Activated CD8-positive, alpha-beta memory T cell treated with anti-CD3 and anti-CD28 coated beads, Interleukin-2, amount 10 ng/mL, durations not matched to agents 7 days and 5 days (primary cell): ENCODE measurements around the gene PLCXD3. TPM values are rescaled to one million over a fixed set of nuclear protein-coding genes. Genes with fewer than 3 reads are reported as not detected.

Source experiments
- ATAC-seq: fragments of 150-1000 bp; cut with Tn5 transposase; one replicate; pipeline ENCODE4 v1.10.0; 2021; ENCODE audit warnings: moderate library complexity
- CTCF ChIA-PET: fragments of 350-600 bp; sonication (Branson Sonifier 250); formaldehyde crosslinking; loops from one replicate; lab custom pipeline; 2021; ENCODE audit warnings: antibody characterized with exemption; lab: Charles Lee
- DNase-seq: peaks from one replicate; pipeline ENCODE4 v3.0.0-alpha.2; 2020
- H3K27ac Mint-ChIP-seq: one replicate; pipeline ENCODE4 v1.8.0; 2021; ENCODE audit warnings: mild to moderate bottlenecking, mixed read lengths
- H3K27me3 Mint-ChIP-seq: one replicate; pipeline ENCODE4 v1.8.0; 2021; ENCODE audit warnings: mixed read lengths
- H3K36me3 Mint-ChIP-seq: one replicate; pipeline ENCODE4 v1.8.0; 2021; ENCODE audit warnings: mild to moderate bottlenecking, mixed read lengths
- H3K4me1 Mint-ChIP-seq: one replicate; pipeline ENCODE4 v1.8.0; 2021; ENCODE audit warnings: mixed read lengths
- H3K4me3 Mint-ChIP-seq: one replicate; pipeline ENCODE4 v1.8.0; 2021; ENCODE audit warnings: mild to moderate bottlenecking, moderate library complexity, mixed read lengths
- H3K9me3 Mint-ChIP-seq: one replicate; pipeline ENCODE4 v1.8.0; 2022; ENCODE audit warnings: low read depth, mixed read lengths
- total RNA-seq, 2 experiments: library from RNA; stranded (reverse); gene quantifications; one replicate each; pipeline ENCODE4 v1.2.3, GENCODE V29; 2021

PLCXD3 gene
- total RNA-seq, 2 experiments from 2014 or later: not detected

DNA sequence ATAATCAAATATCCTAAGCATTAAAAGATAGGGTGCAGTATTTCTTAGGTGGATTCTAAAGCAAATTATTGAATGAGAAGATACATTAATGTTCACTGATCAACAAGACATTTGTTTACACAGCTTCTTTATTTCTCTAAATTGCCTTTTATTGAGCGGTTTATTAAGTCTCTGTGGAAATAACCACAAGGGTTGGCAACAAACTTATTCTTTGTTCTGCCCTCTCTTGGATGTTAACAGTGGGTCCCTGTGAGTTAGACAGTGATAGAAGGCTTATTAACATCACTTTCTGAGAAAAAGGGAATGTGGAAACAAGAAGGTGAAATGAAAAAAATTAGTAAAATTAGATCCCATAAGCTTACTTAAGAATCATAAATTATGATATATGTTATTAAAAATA, 214.3 kb downstream of the PLCXD3 start:
- Mint-ChIP-seq H3K9me3 (no peaks in the 10 kb centered on the region), H3K4me1 (no peaks in the 10 kb centered on the region), H3K27ac (no peak overlapping the region), H3K27me3 (no peaks in the 10 kb centered on the region), H3K4me3 (no peak overlapping the region), H3K36me3 (no peaks in the 10 kb centered on the region)
- DNase-seq (no peak), ATAC-seq (no peak)
- CTCF ChIA-PET: no interaction called here

- Mint-ChIP-seq H3K27ac (no peak overlapping the region), H3K4me3 (no peak overlapping the region), H3K36me3 (no peaks in the 10 kb centered on the region), H3K27me3 (no peaks in the 10 kb centered on the region), H3K9me3 (no peaks in the 10 kb centered on the region), H3K4me1 (no peaks in the 10 kb centered on the region)
- CTCF ChIA-PET: no interaction called here
- DNase-seq: no peak
- ATAC-seq: no peak
These were observed 219.1 kb downstream of the PLCXD3 start for GRCh38 chr5:41291323-41291722.

DNA sequence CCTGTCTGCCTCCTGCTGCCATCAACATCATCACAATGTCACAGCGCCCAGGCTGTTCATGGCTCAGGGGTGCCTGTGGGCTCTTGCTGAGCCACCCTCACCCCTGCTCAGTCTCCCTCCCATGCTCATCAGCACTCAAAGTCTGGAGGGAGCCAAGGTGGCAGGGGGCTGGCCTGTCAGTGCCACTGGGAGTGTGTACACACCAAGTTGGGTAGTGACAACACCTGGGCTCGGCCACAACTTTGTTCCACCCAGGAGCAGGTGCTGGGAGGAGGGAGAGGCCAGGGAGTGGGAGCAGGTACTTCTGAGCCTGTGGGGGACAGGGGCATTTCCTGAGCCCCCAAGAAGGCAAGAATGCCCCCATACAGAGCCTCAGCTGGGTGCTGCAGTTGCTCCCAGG, 219.6 kb downstream of the PLCXD3 start:
- DNase-seq (no peak), ATAC-seq (no peak)
- CTCF ChIA-PET: no interaction called here
- H3K27me3 Mint-ChIP-seq: no peaks in the 10 kb centered on the region
- H3K36me3 Mint-ChIP-seq: no peaks in the 10 kb centered on the region
- H3K4me1 Mint-ChIP-seq: no peaks in the 10 kb centered on the region
- H3K27ac Mint-ChIP-seq: no peak overlapping the region
- H3K9me3 Mint-ChIP-seq: no peaks in the 10 kb centered on the region
- H3K4me3 Mint-ChIP-seq: no peak overlapping the region

- Mint-ChIP-seq H3K27ac (no peak overlapping the region), H3K27me3 (no peaks in the 10 kb centered on the region), H3K36me3 (no peaks in the 10 kb centered on the region), H3K4me3 (no peak overlapping the region), H3K9me3 (no peaks in the 10 kb centered on the region), H3K4me1 (no peaks in the 10 kb centered on the region)
- ATAC-seq: no peak
- CTCF ChIA-PET: no interaction called here
- no peak for DNase-seq
These were observed 220.4 kb downstream of the PLCXD3 start for GRCh38 chr5:41289970-41290464.

- H3K4me1 Mint-ChIP-seq: no peaks in the 10 kb centered on the region
- no peak overlapping the region for H3K27ac Mint-ChIP-seq
- no peaks in the 10 kb centered on the region for H3K9me3 Mint-ChIP-seq
- no peak overlapping the region for H3K4me3 Mint-ChIP-seq
- no peak for ATAC-seq
- no peaks in the 10 kb centered on the region for H3K36me3 Mint-ChIP-seq
- no peak for DNase-seq
- peaks cover 3% of the 10 kb centered on the region for H3K27me3 Mint-ChIP-seq
- CTCF ChIA-PET: no interaction called here
These were observed 223.7 kb downstream of the PLCXD3 start for GRCh38 chr5:41286696-41287095.

DNA sequence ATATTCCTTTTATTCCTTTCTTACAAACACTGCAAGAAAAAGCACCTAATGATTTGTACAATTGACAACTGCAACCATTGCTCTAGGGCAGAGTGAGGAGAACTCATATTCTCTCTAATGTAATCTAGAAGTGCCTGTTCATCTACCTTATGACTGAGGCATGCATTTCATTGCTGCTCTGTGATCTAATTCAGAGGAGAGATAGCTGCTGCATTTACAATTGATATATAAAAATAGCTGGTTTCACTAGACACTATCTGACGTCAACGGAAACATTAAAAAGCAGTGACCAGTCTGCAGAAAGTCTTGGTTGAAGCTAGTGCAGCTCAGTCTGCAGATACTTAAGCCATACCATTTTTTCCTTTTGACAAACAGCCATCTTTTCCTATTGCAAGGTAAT, 224.2 kb downstream of the PLCXD3 start:
- no peaks in the 10 kb centered on the region for H3K4me1 Mint-ChIP-seq

DNA sequence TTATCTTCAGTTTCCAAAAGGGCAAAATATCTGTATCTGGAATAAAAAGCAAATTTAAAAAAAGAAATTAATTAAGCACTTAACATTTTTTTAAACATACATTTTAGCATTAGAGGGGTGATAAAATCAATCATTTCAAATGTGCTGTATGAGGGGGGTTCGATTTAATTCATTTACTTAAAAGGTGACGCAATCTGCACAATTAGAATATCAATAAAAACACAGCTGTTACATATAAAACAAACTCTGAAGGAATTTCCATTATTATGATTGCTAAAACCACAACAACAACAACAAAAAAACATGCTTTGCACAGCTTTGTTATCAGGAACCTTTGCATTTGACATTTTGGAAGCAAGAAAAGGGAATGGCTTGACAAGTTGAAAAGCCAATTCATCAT, 225.5 kb downstream of the PLCXD3 start:
- no peak for ATAC-seq

More for the DNA sequence above, 224.2 kb downstream of the PLCXD3 start:
- CTCF ChIA-PET: no interaction called here
- Mint-ChIP-seq H3K9me3 (no peaks in the 10 kb centered on the region), H3K4me3 (no peak overlapping the region), H3K27me3 (peaks cover 3% of the 10 kb centered on the region), H3K36me3 (no peaks in the 10 kb centered on the region), H3K27ac (no peak overlapping the region)
- ATAC-seq: no peak
- no peak for DNase-seq

DNA sequence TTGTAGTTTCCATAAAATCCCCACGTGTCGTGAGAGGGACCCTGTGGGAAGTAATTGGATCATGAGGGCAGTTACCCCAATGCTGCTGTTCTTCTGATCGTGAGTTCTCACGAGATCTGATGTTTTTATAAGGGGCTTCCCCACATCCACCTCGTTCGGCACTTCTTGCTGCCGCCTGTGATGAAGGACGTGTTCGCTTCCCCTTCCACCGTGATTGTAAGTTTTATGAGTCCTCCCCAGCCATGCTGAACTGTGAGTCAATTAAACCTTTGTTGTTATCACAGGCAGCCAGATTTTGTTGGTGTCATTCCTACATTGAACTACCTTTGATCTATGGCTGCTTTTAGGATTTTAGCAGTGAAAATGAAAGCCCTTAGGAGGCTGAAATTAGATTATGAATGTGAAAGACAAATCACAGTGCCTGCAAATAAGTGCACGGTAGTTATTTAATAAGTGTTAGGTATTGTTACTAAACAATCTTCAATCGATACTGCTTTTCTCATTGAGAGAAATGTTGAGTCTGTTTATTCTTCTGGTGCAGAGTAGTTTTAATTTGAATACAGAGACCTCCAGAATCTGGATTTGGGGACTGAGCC, 229.1 kb downstream of the PLCXD3 start:
- no peaks in the 10 kb centered on the region for H3K9me3 Mint-ChIP-seq
- H3K36me3 Mint-ChIP-seq: no peaks in the 10 kb centered on the region
- CTCF ChIA-PET: no interaction called here
- ATAC-seq (no peak), DNase-seq (no peak)
- H3K27me3 Mint-ChIP-seq: peaks cover 3% of the 10 kb centered on the region
- H3K4me3 Mint-ChIP-seq: no peak overlapping the region
- no peak overlapping the region for H3K27ac Mint-ChIP-seq
- H3K4me1 Mint-ChIP-seq: no peaks in the 10 kb centered on the region

More for the DNA sequence above, 225.5 kb downstream of the PLCXD3 start:
- Mint-ChIP-seq H3K27me3 (peaks cover 3% of the 10 kb centered on the region), H3K4me1 (no peaks in the 10 kb centered on the region), H3K4me3 (no peak overlapping the region), H3K27ac (no peak overlapping the region), H3K9me3 (no peaks in the 10 kb centered on the region), H3K36me3 (no peaks in the 10 kb centered on the region)
- CTCF ChIA-PET: no interaction called here
- DNase-seq: no peak

DNA sequence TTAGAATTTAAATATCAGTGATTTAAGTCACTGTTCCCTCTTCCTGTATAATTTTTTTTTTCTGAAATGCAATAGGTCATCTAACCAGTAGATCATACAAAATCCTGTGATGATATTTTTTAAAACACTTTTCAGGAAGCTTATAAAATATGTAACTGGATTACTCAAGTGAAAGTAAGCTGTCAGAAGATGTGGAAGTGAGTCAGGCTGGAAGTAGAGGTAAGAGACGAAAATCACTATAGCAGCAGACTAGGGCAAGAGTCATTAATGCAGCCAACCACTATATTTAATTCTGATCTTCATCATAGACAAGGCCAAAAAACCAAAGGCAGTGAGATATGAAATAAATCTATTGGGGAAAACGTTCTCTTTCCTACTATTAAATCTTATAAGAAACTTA, 231.4 kb downstream of the PLCXD3 start:
- H3K9me3 Mint-ChIP-seq: no peaks in the 10 kb centered on the region
- no peak for DNase-seq
- no peak for ATAC-seq
- H3K27ac Mint-ChIP-seq: no peak overlapping the region
- peaks cover 7% of the 10 kb centered on the region for H3K27me3 Mint-ChIP-seq
- CTCF ChIA-PET: no interaction called here
- H3K4me1 Mint-ChIP-seq: no peaks in the 10 kb centered on the region
- no peaks in the 10 kb centered on the region for H3K36me3 Mint-ChIP-seq
- no peak overlapping the region for H3K4me3 Mint-ChIP-seq

DNA sequence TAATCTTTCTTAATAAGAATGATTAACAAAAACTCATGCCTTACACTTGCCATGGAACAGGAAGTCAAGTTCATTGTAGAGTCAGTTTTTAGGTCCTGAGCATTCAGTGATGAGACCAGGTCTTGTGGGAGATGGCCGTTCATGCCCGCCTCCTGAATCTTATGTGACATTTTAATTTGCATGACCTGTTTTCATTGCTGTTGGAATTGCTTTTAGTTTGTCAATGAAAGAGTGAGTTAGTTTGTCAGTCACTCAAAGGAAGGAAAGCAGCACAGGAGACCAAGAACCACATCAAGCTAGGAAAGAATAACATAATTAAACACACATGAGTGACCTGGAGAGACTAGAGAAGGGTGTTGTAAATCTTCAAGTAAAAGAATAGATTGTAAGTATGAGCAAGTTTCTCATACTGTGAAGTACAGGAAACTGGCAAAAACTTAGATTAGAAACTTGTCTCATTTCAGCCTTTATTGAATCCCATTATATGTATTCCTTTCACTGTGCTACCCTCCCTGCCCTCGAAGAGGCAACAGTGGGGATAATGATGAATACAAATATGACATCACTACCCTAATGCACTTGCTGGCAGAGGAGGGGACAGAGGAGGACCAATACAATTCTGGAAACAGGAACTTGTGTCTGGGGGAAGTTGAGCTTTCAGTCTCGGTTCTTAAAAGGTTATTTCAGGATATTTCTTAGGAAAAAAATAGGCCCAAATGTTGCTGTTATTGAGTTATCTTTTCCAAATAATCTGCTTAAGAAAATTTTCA, 232.7 kb downstream of the PLCXD3 start:
- H3K27ac Mint-ChIP-seq: no peak overlapping the region
- no peaks in the 10 kb centered on the region for H3K4me1 Mint-ChIP-seq
- DNase-seq (no peak), ATAC-seq (no peak)
- H3K4me3 Mint-ChIP-seq: no peak overlapping the region
- H3K9me3 Mint-ChIP-seq: no peaks in the 10 kb centered on the region
- CTCF ChIA-PET: no interaction called here
- no peaks in the 10 kb centered on the region for H3K36me3 Mint-ChIP-seq
- H3K27me3 Mint-ChIP-seq: peaks cover 7% of the 10 kb centered on the region

GRCh38 chr5:41275813-41276512, 234.4 kb downstream of the PLCXD3 start:
- Mint-ChIP-seq H3K4me3 (no peak overlapping the region), H3K4me1 (no peaks in the 10 kb centered on the region), H3K9me3 (no peaks in the 10 kb centered on the region), H3K27ac (no peak overlapping the region), H3K36me3 (no peaks in the 10 kb centered on the region), H3K27me3 (peaks cover 4% of the 10 kb centered on the region)
- DNase-seq: no peak
- CTCF ChIA-PET: no interaction called here
- no peak for ATAC-seq

- DNase-seq: no peak
- H3K27ac Mint-ChIP-seq: no peak overlapping the region
- no peaks in the 10 kb centered on the region for H3K36me3 Mint-ChIP-seq
- no peaks in the 10 kb centered on the region for H3K4me1 Mint-ChIP-seq
- no peak overlapping the region for H3K4me3 Mint-ChIP-seq
- H3K27me3 Mint-ChIP-seq: peaks cover 6% of the 10 kb centered on the region
- H3K9me3 Mint-ChIP-seq: no peaks in the 10 kb centered on the region
- ATAC-seq: no peak
- CTCF ChIA-PET: no interaction called here
These were observed 239.8 kb downstream of the PLCXD3 start for GRCh38 chr5:41270423-41271251.

DNA sequence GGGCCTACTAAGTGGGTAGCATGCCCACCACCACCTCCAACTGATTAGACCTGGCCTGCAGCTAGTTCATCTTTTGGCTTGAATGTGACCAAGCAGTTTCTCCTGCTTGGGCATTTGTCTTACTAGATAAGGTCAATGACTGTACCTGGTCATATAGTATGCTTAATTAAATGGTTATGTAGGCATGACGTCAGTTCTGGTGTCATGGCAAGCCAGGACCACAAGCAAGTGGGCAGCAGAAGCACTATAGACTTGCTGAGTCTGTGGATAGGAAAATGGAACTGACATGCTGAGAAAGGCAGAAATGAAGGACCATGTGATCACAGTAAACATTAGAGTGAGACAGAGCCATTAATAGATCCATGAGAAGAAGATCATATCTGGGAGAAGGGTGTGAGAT, 241.5 kb downstream of the PLCXD3 start:
- H3K27ac Mint-ChIP-seq: no peak overlapping the region
- DNase-seq (no peak), ATAC-seq (no peak)
- H3K36me3 Mint-ChIP-seq: no peaks in the 10 kb centered on the region
- no peak overlapping the region for H3K4me3 Mint-ChIP-seq
- H3K9me3 Mint-ChIP-seq: no peaks in the 10 kb centered on the region
- peaks cover 5% of the 10 kb centered on the region for H3K27me3 Mint-ChIP-seq
- no peaks in the 10 kb centered on the region for H3K4me1 Mint-ChIP-seq
- CTCF ChIA-PET: no interaction called here
